ENCODE results near the gene CEP63.

The CEP63 gene

DNA sequence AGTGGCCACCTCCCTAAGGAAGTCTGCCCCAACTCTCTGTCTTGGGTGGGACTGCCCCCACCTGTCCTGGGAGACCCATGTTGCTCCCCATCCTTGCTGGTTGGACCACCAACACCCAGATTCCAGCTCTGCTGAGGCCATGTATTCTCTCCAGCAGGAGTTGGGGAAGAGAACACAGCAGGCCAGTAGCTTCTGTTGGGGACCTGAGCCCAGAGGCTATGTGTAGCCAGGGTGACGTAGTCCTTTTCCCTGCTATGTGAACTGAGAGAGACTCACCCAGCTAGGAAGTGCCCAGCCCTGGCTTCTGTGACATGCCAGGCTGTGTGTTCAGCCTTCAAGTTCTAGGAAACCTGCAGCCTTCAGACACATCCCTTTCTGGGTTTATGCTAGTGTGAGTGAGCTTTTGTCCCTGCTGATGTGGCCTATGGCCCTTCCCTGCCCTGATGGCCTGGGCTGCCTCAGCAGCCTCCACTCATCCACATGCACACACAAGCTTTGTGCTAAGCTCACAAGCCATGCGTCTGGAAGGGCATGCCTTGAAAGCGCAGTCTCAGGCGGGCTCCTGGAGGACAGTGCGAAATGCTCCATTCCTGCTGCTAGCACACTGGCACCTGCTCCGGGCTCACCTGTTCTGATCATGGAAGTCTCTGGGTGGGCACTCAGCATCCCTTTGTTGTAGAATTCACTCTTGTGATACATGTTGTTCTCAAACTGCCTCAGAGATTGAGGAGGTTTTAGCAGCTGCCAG is 122.3 kb downstream of the CEP63 start:
- no peak for DNase-seq (ENCODE audit: low spot score)

DNA sequence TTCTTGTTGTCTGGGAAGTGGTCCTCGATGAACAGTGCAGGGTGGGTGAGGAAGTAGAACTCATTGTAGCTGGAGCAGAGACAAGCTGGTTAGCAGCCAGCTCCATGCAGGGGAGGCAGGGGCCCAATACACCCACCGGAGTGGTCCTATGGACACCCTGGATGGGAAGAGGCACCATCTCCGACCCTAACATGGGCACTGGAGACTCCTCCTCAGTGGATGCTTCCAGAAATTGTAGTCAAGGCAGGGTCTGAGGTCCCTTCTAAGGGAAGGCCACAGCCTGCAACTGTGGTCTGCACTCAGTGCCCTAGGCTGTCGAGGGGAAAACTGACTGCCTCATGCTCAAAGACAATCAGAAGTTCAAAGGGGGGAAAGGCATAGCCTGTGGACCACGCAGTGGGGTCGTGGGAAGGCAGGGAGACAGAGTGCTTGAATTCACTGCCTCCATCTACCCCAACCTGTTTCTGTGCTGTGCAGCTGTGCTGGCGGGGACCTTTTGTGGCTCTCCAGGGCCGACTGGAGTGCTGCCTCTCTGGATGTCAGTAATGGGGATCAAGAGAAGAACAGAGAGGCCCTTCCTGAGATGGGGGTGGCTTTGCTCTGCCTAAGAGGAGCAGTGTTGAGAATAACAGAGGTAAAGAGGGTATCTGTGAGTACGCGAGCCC is 123.0 kb downstream of the CEP63 start:
- no peak for DNase-seq (ENCODE audit: low spot score)

DNA sequence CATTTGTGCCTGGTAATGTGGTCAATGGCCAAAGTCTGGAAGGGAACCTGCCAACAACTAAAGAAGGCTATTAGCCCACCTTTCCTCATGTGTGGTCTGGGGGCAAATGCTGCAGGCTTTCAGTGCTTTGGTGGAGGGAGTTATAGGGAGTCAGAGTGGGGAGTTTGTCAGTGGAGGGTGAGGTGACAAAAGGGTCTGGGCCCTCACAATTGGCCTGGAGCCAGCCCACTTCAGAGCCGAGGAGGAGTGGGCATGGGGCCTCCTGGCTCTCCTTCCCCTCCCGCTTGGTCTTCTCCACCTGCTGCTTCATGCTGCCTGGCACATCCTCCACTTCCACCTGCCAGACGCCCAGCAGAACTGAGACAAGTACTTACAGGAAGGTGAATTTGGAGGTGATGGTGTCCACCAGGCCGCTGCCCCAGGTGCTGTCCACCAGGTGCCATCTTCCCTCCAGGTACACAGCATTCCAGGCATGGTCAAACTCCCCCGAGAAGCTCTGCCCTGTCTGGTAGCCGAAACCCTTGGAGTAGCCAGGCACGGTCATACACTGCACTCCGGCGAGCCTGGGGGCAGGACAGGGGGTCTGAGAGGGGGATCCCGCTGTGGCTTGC is 124.1 kb downstream of the CEP63 start:
- DNase-seq (ENCODE audit: low spot score): no peak

DNA sequence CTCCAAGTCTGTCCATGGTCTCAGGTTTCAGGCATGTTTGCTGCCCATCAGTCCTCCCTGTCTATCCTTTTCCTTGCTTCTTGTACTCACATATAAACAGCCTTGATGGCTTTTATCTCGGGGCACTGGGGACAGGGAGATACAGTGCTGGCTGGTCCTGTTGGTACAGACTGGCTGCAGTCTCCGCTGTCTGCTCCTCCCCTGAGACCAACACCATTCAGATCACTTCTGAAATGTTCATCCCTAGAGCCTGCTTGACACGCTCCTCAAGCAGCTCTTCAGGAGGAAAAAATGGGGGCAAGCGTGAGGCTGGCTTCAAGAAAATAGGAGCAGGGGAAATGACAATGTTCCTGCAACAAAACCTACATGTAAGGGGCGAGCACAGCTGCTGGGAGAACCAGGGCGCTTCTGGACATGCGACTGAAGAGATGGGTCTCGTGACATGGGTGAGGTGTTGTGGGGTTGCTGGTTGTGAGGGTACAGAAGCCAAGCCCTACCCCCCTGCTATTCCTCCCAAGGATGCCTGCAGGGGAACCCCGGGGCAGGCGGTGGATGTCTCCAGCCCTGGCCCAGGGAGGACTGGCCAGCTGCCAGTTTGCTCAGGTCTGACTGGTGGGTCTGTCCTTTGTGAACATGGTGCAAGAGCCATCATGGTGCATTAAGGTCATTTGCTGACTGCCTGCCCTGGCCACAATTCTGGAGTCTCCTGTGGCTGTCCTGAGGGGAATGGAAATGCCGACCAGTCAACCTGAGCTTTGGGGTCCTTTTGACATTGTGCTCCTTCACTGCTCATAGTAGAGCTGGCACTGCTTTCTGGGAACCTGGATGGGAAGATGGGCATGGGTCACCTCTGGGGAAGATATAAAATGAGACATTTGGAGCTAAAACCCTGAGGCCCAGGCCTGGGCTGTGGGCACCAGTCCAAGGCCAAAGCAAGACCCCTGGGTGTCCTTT is 124.9 kb downstream of the CEP63 start:
- DNase-seq (ENCODE audit: low spot score): no peak

DNA sequence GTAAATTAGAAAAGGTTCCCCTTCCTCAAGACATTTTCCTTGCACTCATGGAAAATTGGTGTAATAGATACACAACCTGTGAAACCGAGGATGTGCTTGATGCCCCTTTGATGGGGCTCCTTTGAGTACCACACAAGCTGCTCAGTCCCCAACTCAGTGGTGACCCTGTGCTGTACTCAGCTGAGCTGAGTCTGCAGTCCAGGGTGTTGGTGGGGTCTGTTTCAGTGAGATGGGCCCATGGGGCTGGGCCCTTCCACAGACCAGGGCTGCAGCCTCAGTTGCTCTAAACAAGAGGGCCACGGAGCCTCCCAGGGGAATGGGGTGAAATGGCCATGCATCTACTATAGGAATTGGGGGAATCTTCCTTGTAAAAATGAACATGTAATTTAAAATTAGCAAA is 125.7 kb downstream of the CEP63 start:
- DNase-seq (ENCODE audit: low spot score): no peak

DNA sequence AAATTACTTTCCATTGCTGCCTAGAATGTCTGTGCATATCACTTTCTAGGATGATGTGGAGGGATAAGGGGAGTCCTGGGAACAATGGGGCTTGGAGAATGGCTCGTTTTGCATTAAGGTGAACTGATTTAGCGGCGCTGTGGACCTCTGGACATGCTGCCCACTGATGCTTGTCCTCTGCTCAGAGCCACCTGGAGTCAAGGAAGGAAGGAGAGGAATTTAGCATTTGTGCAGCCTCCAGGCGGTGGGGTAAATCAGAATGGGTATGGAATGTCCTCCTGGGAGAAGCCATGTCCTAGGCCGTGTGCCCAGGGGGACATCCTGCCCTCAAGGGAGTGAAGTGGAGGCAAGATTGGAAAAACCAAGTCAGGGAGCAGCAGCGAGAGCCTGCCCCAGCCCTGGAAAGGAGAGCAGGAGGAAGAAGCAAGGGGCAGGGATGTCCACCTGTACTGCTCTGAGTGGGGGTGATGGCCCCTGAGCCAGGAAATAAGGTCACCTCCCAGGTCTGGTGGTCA is 127.2 kb downstream of the CEP63 start:
- DNase-seq (ENCODE audit: low spot score): no peak

DNA sequence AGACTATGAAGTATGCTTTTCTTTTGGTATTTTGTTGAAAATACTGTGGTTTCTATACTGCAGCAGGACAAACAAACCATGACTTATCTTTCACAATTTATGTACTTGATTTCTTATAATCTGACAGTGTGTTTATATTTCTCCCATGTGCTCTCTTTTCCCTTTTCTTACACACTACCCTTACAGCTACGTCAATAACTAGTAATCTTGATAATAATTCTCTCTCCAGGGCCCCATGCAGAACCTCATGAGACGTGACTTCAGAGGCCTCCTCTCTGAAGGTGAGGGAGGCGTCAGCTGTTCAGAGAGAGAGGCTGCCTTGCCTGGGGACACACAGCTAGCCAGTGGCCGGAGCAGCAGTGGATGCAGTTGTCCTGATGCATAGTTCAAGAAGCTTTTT is 129.1 kb downstream of the CEP63 start:
- no peak for DNase-seq (ENCODE audit: low spot score)

DNA sequence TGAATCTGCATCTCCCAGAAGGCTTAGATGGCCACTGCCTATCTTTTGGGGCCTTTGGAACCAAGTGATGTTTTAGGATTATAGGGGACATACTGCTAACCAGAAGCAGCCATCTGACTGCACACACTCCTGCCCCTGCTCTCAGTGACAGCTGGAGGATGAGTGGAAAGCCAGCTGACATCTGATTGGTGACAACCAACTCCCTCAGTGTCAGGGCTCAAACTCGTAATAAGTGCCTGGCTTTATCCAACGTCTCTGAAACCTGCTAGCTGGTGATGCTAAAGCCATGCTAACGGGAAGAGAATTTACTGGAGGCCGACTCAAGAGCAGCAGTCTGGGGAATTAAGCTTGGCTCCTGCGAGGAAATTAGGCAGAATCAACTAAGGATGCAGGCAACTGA is 129.9 kb downstream of the CEP63 start:
- DNase-seq (ENCODE audit: low spot score): no peak

DNA sequence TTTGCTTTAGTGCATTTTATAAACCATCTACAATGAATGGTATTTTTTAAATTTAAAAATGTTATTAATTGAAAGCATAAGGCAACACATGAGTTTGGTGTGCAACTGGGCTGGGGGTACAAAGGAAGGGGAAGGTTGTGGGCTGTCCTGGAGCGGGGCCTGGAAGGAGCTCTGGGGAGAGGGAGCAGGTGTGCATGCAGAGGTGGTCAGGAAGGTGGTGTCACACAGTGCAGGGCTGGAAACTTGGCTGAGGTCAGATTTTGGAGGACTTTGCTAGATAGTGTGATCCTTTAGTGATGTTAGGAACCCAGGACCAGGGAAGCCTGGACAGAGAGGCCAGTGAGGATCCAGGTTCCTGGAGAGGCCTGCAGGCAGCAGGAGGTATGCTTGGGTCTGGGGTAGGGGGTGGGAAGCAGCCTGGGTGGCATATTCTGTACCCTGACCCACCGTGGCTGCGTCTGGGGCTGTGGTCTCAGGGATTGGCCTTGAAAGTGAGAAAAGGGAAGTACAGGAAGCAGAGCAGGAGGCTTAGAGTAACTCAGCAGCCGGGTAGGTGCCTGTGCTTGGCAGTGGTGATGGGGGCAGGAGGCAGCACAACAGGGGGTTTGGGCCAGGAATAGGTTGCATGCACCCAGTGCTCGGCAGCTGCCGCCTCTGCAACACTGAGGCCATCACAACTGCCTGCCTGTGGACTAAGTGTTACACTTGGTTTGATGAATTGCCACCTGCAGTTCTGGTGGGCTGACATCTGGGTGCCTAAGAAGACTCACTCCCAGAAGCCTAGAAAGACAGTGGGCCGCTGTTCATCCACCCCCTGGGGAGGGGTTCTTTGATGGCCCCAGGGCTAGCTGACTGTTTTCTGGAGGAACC is 132.0 kb downstream of the CEP63 start:
- DNase-seq (ENCODE audit: low spot score): no peak

DNA sequence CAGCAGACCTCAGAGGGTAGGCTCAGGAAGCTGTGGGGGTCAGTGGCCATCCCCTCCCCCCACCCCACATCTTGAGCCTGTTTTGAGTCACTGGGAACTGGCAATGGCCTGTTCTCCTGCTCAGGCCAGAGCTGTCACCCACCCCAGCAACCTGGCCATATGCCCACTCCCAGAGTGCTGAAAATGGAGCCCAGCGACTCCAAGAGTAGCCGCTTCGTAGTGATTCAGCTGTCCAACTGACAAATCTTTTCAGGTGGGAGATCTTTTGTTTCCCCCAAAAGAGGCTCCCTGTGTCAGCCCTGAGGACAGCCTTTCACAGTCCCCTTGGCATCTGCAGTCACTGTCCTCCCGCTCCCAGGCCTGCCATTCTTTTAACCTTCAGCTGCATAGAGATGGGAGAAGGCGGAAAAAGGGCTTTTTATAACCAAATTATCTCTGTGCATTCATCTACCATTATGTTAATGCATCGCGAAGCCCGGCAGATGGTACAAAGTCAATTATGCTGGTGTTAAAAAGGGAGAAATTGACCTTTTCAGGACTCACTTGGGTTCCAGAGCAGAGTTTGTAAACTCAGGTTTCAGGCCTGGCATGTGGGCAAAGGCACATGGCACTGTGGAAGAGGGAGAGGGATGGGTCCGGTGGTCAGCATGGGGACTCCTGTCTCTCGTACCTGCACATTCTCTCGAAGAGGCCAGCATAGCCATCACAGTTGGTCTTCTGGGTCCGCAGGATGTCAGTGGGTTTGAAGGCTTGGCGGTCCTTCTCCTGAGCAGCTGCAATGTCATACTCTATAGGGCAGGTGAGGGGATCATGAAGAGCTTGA is 132.8 kb downstream of the CEP63 start:
- DNase-seq (ENCODE audit: low spot score): no peak

DNA sequence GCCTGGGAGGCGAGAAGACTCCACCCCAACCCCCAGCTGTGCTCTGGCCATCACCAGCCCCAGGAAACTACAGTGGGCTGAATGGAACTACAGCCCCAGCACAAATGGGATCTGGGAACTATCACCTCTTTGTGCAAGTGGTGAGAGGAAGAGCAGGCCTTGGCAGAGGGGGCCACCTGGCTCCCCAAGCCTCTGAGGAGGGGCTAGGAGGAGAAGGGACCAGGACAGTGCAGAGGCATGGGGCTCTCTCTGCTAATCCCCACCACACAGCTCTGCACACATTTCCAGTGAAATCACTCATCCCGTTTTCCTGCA is 133.4 kb downstream of the CEP63 start:
- no peak for DNase-seq (ENCODE audit: low spot score)

DNA sequence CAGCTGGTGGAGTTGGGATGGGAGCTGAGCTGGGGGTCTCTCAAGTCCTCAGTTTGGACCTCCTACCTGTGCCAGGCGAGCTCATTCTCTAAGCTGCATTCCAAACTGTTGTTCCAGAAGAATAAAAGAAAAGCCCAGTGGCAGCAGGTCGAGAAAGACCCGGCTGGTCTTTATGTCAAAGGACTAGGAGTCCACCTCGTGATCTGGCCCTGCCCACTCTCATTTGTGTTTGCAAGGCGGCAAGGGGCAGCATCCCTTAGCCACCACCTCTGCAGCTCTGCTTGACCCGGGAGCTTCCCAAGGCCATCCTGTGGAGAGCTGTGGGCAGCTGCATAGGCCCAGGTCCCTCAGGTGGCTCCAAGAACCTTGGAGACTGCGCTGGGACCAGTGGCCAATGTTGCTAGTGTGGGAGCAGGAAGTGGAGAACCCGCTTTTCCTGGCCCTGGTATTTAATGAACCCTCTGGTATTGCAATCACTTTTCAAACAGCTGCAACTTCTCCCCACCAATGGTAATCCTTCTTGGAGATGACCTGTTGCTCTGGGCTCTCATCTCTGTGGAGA is 134.1 kb downstream of the CEP63 start:
- no peak for DNase-seq (ENCODE audit: low spot score)

DNA sequence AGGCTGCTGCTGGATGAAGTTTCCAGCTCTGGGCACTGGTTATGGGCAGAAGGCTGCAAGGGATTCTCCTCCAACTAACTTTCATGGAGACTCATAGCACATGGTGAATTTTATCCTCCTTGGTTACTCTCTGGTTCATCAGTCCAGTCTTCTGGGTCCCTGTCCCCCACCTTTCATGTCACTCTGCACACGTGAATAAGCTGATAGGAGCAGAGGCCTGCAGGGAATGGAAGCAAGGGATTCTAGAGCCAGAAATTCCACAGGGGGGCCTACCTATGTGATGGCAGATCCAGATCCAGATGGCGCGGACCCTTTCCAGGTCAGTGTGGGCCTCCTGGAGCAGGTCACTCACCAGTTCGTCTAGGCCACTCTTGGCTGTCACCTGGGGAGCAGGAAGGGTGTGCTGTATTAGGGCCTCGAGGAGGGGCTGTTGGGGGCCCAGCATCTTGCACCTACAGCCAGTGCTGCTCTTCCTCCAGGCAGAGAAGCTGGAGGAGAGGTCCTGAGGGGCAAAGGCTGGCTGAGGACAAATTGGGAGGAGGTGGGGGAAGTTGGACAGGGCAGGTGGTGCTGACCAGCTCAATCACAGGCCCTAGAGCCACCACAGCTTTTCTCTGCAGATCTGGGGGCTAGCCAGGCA is 134.7 kb downstream of the CEP63 start:
- DNase-seq (ENCODE audit: low spot score): no peak

DNA sequence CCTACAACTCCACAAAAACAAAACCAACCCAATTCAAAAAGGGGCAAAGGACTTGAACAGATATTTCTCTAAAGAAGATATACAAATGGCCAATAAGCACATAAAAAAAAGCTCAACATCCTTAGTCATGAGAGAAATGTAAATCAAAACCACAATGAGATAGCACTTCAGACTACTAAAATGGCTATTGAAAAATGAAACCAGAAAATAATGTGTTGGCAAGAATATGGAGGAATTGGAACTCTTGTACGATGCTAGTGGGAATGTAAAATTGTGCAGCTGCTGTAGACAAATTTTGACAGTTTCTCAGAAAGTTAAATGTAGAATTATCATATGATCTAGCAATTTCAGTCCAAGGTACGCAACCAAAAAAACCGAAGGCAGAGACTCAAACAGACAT is 136.0 kb downstream of the CEP63 start:
- DNase-seq (ENCODE audit: low spot score): no peak

DNA sequence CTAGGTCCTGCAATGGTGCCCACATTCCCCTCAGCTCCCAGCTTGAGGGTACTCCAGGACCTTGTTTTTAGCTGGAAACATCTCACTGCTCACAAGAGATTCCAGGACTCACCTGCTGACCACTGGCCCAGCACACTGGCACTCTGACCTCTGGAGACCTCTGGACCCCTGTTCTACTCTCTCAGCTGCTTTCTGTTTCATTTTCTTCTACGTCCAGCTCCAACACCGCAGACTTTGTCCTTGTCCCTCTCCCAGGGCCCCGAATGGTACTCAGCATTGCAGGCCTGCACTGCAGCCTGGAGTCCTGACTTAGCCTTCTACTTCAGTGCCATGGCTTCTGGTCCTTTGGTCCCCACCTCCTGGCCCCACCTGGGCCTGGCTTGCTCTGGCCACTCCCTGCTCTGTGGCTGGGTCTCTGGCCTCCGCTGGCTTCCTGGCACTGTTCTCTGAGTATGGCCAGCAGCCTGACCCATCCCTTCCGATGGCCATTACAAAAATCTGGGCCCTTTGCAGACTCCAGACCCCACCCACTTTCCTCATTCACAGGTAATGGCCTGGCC is 137.0 kb downstream of the CEP63 start:
- DNase-seq (ENCODE audit: low spot score): no peak

DNA sequence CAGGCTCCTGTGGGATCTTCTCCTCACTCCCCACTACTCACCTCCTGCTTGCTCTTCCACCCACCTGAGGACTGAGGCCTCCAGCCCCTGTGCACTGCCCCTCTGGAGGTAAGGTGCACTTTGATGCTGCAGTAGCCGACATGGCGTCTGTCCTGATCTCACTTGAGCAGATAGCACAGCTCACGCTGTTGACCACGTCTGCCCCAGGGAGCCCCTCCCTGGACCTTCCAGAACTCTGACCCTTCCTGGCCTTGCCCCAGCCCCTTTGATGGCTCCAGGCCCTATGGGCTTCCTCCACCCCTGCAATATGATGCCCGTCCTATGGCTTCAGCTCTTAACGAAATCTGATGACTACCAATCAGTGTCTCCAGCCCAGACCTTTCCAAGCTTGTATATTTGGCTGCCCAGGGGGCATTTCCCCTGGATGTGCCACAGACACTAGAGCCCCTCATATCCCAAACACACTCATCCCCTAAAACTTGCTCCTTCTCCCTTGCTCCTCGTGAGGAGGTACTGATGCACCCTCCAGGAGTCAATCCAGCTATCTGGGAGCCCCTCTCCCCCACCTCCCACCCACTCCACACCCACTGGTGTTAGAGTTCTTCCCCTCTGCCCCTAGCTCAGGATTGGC is 137.9 kb downstream of the CEP63 start:
- DNase-seq (ENCODE audit: low spot score): no peak

Data from AG20443 (cell line).